Activated naive CD4-positive, alpha-beta T cell (primary cell): ENCODE results near the gene ZNF219.
A peak's percentile ranks its signal among the peaks of the same experiment; 100 is the strongest.

ENCODE experiments used
- DNase-seq, 4 experiments: peaks; one replicate each; lab custom pipeline; 2025; lab: John Stamatoyannopoulos, UW

Gene ZNF219

GRCh38 chr14:21098076-21098891 lies at the start of gene ZNF219:
TSS of gene ZNF219 (minus strand) at chr14:21098655. CDS start at chr14:21093591, 5,064 bp downstream.
- DNase-seq, result peak in 1 of 4 experiments; percentile 37

DNA sequence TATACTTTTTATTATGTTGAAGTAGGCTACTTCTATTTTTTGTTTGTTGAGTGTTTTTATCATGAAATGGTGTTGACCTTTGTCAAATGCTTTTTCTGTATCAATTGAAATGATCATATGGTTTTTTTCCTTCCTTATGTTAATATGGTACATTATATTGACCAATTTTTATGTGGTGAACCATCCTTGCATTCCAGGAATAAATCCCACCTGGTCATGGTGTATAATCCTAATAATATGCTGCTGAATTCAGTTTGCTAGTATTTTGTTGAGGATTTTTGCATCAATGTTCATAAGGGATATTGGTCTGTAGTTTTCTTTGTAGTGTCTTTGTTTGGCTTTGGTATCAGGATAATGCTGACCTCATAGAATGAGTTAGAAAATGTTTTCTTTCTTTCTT lies 47.0 kb upstream of the ZNF219 start:
- DNase-seq, result no peak

- DNase-seq, result no peak
Measured at GRCh38 chr14:21142357-21142756, 43.9 kb upstream of the ZNF219 start.

DNA sequence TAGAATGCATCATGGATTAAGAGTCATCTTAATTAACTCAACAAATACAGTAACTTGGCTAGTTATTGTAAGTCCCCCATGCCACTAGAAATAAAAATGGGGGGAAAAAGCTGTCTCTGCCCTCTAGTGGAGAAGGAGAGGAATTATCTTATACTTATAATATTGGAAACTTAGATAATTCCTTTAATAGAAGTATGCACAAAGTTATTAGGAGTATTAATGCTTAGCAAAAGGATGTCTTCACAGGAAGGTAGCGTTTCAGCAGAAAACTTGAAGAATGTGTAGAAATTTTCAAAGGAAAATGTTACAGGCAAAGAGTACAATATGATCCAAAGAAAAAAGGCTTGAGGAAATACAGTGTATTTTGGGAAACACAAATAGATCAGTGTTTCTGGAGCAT lies 37.6 kb upstream of the ZNF219 start:
- no peak for DNase-seq

GRCh38 chr14:21133901-21134300 lies 35.4 kb upstream of the ZNF219 start:
- no peak for DNase-seq

DNA sequence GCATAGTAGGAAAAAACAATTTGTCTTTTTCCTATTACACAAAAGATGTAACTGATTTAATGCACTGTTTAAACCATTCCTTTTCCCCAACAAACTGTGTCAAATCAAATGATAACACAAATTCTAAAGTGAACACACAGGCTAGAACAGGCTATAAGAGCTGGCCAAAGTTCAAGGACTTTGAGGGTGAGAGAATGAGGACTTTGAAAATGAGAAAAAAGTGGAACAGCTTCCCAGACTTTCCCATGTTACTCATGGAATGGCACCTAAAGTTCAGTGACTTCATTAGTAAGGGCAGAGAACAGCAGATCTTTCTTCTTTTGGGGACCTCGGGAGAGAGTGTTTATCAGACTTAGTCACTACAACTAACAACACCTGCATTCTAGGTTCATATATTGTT lies 25.0 kb upstream of the ZNF219 start:
- DNase-seq, result no peak

DNA sequence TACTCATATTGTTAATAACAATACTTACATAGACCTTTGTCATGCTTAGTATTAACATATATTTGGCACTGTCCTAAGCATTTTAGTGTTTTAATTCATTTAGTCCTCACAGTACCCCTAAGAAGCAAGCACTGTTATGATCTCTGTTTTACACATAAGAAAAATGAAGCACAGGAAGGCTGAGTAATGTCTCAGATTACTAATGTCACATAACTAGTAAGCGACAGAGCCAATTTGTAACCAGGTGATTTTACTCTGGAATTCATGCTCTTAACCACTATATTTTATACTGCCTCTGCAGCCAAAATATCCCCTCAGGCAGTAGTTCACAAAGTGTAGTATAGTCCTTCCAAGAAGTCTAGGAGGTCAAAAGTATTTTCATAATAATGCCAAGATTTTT lies 22.7 kb upstream of the ZNF219 start:
- DNase-seq, result no peak

- no peak for DNase-seq
Measured at GRCh38 chr14:21120686-21121085, 22.2 kb upstream of the ZNF219 start.

DNA sequence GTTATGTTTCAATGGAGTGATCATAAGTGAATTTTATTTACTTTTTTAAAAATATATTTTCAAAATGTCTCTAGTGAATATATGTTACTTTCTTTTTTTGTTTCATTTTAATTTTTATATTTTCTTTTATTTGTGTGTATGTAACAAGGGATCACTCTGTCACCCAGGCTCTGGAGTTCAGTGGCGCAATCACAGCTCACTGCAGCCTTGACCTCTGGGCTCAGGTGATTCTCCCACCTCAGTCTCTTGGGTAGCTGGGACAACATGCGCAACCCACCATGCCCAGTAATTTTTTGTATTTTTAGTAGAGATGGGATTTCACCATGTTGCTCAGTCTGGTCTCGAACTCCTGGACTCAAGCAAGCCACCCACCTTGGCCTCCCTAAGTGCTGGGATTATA lies 20.5 kb upstream of the ZNF219 start:
- DNase-seq, result no peak

GRCh38 chr14:21113369-21113768 lies 14.9 kb upstream of the ZNF219 start:
- DNase-seq, result no peak

GRCh38 chr14:21112255-21112654 lies 13.8 kb upstream of the ZNF219 start:
- DNase-seq, result no peak

DNA sequence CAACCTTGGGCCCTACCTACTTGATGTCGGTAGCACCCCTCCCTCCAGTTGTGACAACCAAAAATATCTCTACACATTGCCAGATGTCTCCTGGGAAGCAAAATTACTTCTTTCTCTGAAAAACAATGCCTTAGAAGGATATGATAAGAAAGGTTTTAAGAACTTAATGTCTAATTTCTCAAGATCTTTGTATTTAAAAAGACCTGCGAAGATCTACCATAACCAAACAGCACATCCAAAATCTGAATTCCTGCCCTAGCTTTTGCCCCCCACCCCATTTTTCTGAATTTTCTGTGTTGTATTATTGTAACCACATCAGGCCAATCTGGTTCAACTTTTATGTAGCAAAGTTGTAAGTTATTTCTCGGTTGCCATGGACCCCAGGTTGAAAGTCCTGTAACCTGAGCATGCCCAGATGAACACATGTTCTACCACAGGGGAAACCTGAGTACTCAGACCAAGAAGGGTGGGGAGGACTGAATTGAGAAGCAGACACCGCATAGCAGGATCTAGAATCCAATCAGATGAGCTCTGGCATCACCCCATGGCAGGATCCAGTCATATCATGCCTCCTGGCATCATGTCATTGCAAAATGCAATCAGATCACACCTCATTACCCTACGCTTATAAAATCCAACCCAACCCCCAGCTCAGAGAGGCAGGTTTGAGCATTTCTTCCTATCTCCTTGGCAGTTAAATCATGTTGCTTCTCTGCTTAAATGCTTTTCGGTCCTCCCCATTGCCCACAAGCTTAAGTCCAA lies 11.1 kb upstream of the ZNF219 start:
- DNase-seq, result no peak

DNA sequence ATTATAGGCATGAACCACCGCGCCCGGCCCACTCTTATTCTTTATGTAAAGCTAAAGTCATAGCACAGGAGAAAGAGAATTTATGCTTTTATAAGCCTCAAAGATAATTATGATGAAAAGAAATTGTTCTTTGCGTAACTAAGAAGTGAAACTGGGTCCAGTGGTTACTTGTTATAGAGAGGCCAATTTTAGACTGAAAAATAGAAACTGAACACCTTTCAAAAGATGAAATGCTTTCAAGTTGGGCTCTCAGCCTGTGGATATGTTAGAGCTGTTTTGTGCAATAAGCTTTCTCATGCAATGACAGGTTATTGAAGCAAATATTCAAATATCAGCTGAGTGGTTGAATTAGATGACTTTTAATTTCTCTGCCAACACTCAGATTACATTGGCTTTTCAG lies 10.3 kb upstream of the ZNF219 start:
- DNase-seq, result no peak

GRCh38 chr14:21107283-21107800 lies 8.9 kb upstream of the ZNF219 start:
- no peak for DNase-seq

DNA sequence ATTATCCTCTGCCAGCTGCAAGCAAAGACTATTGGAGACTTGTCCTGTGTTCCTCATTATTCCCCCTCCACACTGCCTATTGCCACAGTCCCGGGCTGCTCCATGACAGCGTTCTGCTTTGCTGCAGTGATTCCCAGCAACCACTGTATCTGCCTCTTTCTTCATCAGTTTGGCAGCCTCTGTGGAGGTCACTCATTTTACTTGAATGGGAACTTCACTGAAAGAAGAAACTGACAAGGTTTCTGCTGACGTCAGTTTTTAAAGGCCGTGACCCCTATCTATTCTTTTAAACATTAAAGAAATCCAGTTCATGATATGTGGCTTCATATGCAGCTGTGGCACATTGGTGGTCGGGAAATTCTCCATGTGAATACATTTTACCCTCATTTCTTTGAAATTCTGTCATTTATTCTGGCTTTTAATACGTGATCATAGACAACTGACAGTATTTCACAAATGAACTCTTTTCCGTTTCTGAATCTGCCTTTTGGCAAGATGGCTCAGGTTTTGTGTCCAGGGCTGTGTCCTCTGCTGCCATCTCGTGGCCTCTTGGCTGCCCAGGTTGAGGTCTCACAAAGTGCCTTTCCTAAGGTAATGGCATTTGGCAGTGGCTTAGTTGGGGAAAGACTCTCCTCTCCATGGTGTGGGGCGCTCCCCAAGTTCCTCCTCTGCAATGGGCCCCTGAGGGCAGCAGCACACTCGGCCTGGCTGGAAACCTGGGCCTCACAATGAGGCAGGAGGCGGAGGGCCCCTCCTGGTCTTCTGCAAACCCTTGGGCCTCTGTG lies 8.2 kb upstream of the ZNF219 start:
- peak; percentile 37 to 69 (median 52) for DNase-seq

DNA sequence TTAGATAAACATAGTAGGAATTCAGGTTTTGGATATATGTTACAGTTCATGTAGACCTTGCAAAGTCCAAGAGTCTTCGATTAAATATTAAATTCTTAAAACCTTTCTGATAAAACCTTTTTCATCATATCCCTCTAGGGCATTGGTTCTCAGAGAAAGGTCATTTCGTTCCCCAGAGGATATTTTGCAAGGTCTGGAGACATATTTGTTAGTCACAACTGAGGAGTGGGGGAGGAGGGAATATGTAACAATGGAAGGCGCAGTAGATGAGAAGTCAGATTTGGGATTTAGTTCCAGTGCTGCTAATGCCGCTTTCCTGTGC lies 7.7 kb upstream of the ZNF219 start:
- DNase-seq, result no peak

DNA sequence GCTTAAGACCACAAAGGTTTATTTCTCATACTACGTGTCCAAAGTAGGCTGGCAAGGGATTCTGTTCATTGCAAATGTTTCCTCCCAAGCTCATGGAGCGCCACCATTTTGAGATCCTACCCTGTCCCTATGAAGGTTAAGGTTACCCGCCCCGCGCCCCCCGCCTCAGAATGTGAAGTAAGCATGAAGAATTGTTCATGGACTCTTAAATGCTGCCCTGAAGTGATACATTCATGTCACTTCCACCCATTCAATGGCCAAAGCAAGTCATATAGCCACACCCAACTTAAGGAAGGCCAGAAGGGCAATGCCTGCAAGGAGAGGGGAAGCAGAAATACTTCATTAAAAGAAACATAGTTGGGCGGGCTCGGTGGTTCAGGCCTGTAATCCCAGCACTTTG lies 6.6 kb upstream of the ZNF219 start:
- no peak for DNase-seq

DNA sequence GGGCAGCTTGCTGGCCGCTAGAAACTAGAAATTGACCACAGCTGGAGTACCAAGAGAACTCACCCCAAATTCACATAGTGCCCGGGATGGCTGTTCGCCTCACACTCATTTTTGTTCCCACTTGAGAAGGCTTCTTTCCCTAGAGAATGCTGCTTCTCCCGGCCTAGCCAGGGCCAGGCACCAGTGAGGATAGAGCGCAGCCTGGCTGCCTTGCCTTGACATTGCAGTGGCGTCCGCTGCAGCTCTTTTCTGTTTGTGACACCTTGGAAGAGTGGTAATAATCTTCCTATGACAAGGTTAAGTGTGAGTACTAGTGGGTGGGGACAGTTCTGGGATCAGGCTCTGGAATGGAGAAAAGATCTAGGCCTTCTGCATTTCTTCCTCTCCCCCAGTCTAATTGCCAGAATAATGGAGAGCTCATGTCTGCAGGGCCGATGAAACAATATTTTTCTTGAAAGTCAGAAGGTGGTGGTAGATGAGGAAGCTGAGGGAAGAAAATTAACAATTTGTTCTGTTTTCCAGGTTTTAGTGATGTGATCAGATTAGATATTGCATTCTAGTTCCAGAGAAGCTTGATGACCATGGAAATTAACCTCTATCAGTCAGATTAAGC lies 6.1 kb upstream of the ZNF219 start:
- DNase-seq, result peak in 3 of 4 experiments; percentile 29 to 64 (median 42)

DNA sequence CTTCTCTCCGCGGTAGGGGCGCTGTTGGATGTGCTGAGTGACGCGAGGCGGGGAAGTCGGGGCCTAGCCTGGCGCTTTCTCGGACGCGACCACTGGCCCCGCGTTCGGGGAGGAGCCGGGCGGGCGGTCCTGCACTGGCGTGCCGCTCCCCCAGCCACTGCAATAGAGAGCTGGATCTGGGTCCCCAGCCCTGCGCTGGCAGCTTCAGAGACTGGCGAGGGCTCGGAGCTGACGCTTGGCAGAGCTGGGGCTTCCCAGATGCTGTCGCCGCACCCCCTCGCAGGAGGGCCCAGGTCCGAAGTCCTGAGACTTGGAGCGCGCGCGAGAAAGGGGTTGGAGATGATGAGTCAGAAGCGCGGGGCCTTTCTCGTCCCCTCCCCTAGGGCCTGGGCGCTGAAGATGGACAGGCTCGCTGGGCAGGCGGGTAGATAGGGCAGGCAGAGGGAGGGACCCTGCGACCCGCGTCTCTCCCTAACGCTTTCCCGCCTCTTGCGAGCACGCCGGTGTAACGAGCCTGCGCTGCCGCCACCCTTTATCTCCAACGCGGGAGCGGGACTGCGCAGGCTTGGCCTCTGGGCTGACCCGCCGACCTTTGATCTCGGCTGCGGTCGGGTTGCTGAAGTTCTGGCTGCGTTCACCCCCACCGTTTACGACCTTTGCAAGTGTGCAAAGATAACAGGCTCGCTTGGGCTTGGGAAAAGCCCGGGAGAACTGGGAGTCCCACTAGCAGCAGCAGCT lies 5.4 kb upstream of the ZNF219 start:
- peak; percentile 81 to 92 (median 87) for DNase-seq

DNA sequence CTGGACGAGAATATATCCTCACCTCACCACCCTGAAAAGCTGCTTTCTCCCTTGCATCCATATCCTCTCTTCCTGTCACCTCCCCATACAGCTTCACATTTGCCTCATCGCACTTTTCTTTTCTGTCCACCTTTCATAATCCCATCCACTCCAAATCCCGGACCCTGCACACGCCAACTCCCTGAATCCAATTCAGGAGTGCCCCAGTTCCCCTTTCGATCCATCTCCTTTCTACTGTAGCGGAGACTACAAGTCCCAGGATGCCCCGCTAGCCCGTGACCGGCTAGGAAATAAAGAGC lies 4.9 kb upstream of the ZNF219 start:
- no peak for DNase-seq
